ENCODE results near the gene HYDIN. TPM values are rescaled to one million over a fixed set of nuclear protein-coding genes. Genes with fewer than 3 reads are reported as not detected.
"Not testable (repeated sequence)": the region's sequence is repeated elsewhere in the genome, so short reads cannot be mapped to it uniquely, and the experiment has no call there.

Gene HYDIN
- total RNA-seq, 1 experiment from 2014 or later: 0.50 TPM

DNA sequence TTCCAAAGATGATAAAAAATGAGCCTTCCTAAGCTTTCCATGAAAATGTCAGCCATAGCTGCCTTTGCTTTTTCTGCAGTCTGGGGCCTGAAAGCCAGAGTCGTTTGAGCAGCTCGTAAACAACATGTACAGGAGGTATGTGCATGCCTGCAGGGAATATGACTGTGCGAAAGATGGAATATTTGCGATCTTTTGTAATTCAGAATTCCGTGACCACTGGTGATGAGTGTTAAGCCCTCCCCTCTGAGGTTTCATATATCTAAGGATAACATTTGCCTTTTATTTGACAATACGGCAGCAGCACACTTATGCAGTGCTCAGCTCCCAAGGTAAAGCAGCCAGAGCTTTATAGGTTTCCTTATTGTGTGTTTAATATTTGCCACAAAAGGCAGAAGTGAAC is 192.5 kb downstream of the HYDIN start:
- DNase-seq (ENCODE audit: low read depth, low spot score); in situ Hi-C loops (cut with HindIII; ENCODE audit: low pct_unique_long_range_greater_than_20kb, low sequenced_read_pairs): not testable (repeated sequence)

- DNase-seq (ENCODE audit: low read depth, low spot score); in situ Hi-C loops (cut with HindIII; ENCODE audit: low pct_unique_long_range_greater_than_20kb, low sequenced_read_pairs): not testable (repeated sequence)
Observed at GRCh38 chr16:71028032-71028727, 202.3 kb downstream of the HYDIN start.

GRCh38 chr16:71027511-71027910 is 203.0 kb downstream of the HYDIN start:
- in situ Hi-C loops (cut with HindIII; ENCODE audit: low pct_unique_long_range_greater_than_20kb, low sequenced_read_pairs); DNase-seq (ENCODE audit: low read depth, low spot score): not testable (repeated sequence)

GRCh38 chr16:71023851-71024439 is 206.6 kb downstream of the HYDIN start:
- DNase-seq (ENCODE audit: low read depth, low spot score); in situ Hi-C loops (cut with HindIII; ENCODE audit: low pct_unique_long_range_greater_than_20kb, low sequenced_read_pairs): not testable (repeated sequence)

DNA sequence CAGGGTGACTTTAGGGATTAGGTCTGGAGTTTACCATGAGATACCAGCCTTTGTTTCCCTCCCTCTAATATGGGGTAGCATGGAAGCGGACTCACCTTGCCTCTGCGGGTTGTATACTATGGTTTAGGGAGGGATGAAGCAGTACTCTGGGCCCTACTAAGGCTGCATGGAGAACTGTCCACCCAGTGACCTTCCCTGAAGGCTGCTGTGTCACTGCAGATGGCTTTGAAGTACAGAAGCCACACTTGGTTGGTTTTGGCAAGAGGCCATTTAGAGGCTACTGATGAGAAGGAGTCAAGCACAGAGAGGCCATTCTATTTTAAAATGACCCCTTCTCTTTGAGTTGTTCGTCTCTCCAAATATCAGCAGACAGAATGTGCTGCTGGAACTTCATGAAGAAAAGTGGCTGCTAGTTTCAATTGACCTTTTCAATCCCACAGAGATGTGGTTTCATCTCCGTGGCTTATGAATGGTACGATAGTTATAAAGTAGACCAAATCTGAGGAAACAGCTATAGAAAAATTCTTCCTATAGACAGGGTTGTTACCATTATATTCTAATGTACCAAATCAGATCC is 208.5 kb downstream of the HYDIN start:
- peak; percentile 73 for DNase-seq (ENCODE audit: low read depth, low spot score)

GRCh38 chr16:71019067-71019682 is 211.3 kb downstream of the HYDIN start:
- in situ Hi-C loops (cut with HindIII; ENCODE audit: low pct_unique_long_range_greater_than_20kb, low sequenced_read_pairs): not testable (repeated sequence)
- peak; percentile 70 for DNase-seq (ENCODE audit: low read depth, low spot score)

More for the DNA sequence above, 208.5 kb downstream of the HYDIN start:
- in situ Hi-C loops (cut with HindIII; ENCODE audit: low pct_unique_long_range_greater_than_20kb, low sequenced_read_pairs): not testable (repeated sequence)

GRCh38 chr16:71015419-71015818 is 215.1 kb downstream of the HYDIN start:
- DNase-seq (ENCODE audit: low read depth, low spot score); in situ Hi-C loops (cut with HindIII; ENCODE audit: low pct_unique_long_range_greater_than_20kb, low sequenced_read_pairs): not testable (repeated sequence)

DNA sequence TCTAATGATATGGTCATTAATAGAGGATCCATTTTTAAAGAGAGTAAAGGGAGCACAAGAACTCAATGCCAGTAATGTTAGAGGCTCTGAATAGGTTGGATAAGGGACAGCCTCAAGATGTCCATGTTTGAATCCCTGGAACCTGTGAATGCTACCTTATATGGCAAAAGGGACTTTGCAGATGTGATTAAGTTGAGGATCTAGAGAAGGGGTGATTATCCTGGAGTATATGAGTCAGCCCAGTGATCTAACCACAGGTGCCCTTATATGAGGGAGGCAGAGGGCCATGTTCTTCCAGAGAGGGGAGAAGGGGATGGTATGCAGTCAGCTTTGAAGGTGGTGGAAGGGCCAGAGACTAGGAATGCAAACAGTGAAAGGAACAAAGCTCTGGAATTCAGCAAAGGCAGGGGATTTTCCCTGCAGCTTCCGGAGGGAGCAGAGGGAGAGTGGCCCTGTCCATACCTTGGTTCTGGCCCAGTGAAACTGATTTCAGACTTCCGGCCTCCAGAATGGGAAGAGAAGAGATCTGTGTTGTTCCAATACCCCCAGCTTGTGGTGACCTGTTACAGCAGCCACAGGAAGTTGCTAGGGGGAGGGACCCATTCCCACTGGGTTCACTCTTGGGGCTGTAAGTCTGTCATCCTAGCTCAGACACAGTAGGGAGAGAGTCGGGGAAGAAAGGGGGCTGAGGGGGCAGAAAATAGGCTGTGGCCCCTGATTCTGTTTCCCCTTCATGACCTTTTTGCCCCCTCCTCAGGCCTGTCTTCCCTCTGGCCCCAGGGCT is 220.9 kb downstream of the HYDIN start:
- DNase-seq (ENCODE audit: low read depth, low spot score); in situ Hi-C loops (cut with HindIII; ENCODE audit: low pct_unique_long_range_greater_than_20kb, low sequenced_read_pairs): not testable (repeated sequence)

GRCh38 chr16:71006516-71006915 is 224.0 kb downstream of the HYDIN start:
- in situ Hi-C loops (cut with HindIII; ENCODE audit: low pct_unique_long_range_greater_than_20kb, low sequenced_read_pairs): not testable (repeated sequence)
- peak; percentile 0 for DNase-seq (ENCODE audit: low read depth, low spot score)

DNA sequence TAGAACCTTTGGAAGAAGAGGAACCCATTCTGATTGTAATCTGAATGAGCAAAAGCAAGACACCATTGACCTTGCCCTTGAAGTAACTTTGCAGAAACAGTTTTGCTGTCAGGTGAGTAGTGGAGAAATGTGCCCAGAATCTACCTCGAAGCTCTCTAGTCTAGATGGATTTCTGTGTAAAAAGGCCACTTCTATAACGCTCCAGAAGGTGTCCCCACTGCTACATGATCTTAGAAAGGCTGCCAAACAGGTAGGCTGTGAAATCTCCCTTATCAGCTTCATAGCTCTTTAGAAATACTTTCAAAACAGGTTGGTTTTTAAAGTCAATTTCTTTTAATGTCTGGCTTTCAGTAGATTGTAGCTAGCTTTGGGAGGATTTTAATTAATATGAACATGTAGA is 230.8 kb downstream of the HYDIN start:
- in situ Hi-C loops (cut with HindIII; ENCODE audit: low pct_unique_long_range_greater_than_20kb, low sequenced_read_pairs): not testable (repeated sequence)
- peak; percentile 50 for DNase-seq (ENCODE audit: low read depth, low spot score)

DNA sequence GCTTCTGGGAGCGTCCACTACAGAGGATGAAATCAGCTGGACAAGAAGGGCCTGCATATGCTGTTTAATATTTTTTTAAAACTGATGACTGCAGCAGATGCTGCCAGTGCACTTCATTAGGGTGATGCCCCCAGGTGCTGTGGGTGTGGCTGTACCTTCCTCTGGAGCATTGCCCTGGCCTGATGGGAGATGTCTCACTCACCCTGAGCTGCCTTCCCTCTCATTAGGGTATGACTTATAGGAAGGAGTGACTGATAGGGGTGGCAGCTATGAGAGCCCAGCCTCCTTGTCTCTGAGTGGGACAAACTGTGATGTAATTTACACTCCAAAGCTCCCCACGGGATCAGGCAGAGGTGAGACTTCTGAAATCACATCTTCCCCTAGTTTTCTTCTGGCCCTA is 234.7 kb downstream of the HYDIN start:
- DNase-seq (ENCODE audit: low read depth, low spot score); in situ Hi-C loops (cut with HindIII; ENCODE audit: low pct_unique_long_range_greater_than_20kb, low sequenced_read_pairs): not testable (repeated sequence)

DNA sequence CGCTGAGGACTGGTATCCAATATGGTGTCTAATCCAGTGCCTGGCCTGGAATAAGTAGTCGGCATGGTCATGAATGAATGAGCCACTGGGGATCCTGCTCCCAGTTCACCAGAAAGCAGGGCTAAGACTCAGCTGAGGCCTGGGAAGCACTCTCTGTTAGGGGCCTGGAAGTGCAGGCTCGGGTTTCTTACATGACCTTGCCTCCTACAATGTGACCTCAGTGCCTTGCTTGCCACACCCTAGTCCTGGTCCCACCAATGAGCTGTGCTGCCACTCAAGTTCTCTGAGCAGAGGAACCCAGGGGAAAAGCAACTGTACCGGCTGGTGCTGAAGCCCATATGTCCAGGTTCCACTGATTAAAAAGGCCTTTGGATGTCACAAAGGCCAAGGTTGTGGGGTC is 238.0 kb downstream of the HYDIN start:
- in situ Hi-C loops (cut with HindIII; ENCODE audit: low pct_unique_long_range_greater_than_20kb, low sequenced_read_pairs); DNase-seq (ENCODE audit: low read depth, low spot score): not testable (repeated sequence)

GRCh38 chr16:70987019-70987715 is 243.4 kb downstream of the HYDIN start:
- in situ Hi-C loops (cut with HindIII; ENCODE audit: low pct_unique_long_range_greater_than_20kb, low sequenced_read_pairs); DNase-seq (ENCODE audit: low read depth, low spot score): not testable (repeated sequence)

- in situ Hi-C loops (cut with HindIII; ENCODE audit: low pct_unique_long_range_greater_than_20kb, low sequenced_read_pairs); DNase-seq (ENCODE audit: low read depth, low spot score): not testable (repeated sequence)
Observed at GRCh38 chr16:70984675-70985074, 245.8 kb downstream of the HYDIN start.

DNA sequence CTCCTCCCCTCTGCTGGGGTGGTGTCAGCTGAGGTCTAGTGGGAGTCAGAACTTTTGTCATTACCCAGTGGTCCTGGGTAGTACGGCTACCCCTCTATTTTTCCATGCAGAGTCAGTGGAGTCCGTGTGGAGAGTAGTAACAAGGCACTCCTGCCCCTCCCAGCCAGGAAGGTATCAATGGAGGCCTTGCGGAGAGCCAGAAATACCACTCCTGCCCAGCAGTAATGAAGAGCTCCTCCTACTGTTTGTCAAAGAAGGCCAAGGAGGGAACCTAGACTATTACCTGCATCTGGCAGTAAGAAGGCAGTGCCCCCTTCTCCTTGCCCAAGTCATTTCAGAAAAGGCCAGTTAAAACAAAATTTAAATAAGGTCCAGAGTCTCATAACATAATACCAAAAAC is 262.2 kb downstream of the HYDIN start:
- DNase-seq (ENCODE audit: low read depth, low spot score); in situ Hi-C loops (cut with HindIII; ENCODE audit: low pct_unique_long_range_greater_than_20kb, low sequenced_read_pairs): not testable (repeated sequence)

- in situ Hi-C loops (cut with HindIII; ENCODE audit: low pct_unique_long_range_greater_than_20kb, low sequenced_read_pairs); DNase-seq (ENCODE audit: low read depth, low spot score): not testable (repeated sequence)
Observed at GRCh38 chr16:70960169-70960568, 270.4 kb downstream of the HYDIN start.

DNA sequence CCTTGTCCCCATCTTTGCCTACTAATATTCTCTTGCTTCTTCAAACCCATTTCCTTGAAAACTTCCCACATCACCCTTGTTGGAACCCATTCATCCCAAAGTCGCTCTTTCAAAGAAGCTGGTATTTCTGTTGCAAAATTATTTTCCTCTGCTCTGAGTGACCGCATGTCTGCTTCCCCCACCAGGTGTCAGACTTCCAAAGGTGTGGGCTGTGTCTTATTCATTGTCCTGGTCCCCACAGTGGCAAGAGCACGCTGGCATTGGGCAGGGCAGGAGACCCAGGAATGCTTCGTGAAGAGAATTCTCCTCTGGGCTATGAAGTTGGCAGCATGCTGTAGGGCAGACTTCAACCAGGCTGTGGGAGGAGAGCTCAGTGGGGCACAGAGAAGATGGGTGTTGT is 275.6 kb downstream of the HYDIN start:
- DNase-seq (ENCODE audit: low read depth, low spot score); in situ Hi-C loops (cut with HindIII; ENCODE audit: low pct_unique_long_range_greater_than_20kb, low sequenced_read_pairs): not testable (repeated sequence)

All from SK-MEL-5 (cell line).